ENCODE results near the gene CPPED1. TPM values are rescaled to one million over a fixed set of nuclear protein-coding genes. Genes with fewer than 3 reads are reported as not detected.

CPPED1 gene
- total RNA-seq, 1 donor from 2014 or later: 7.7 TPM

DNA sequence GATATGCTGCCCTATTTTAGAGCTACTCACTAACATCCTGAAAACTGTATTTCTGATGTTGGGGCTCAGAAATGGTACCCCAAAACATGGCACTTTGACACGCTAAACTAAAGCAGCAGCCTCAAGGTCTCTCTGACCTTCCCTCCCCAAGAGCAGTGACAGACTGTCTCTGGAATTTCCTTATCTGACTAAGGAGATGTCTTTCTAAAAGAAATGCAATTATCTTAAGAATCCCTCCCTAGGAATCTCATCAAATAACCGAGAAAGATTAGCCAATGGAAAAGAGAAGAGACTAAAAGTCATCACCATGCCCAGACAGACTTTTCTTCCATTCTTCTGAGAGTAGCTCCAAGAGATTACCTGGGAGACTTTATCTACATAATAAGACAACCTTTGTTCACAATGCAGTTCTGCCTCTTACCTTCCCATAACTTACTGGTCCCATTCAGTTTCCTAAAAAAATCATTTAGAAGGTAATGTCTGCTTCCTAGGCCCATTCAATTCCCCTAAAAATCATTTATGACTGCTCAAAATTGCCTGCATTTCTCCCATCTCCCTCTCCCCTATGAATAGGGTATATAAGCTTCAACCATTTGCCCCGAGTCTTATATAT lies 123.9 kb downstream of the CPPED1 start:
- Mint-ChIP-seq H3K27ac (no peak overlapping the region), H3K9me3 (peaks cover 24% of the 10 kb centered on the region), H3K4me1 (peaks cover 11% of the 10 kb centered on the region), H3K36me3 (peaks cover 11% of the 10 kb centered on the region), H3K4me3 (no peak overlapping the region), H3K27me3 (ENCODE audit: low read depth) (no peaks in the 10 kb centered on the region)
- TF ChIP-seq, protein P1, sequence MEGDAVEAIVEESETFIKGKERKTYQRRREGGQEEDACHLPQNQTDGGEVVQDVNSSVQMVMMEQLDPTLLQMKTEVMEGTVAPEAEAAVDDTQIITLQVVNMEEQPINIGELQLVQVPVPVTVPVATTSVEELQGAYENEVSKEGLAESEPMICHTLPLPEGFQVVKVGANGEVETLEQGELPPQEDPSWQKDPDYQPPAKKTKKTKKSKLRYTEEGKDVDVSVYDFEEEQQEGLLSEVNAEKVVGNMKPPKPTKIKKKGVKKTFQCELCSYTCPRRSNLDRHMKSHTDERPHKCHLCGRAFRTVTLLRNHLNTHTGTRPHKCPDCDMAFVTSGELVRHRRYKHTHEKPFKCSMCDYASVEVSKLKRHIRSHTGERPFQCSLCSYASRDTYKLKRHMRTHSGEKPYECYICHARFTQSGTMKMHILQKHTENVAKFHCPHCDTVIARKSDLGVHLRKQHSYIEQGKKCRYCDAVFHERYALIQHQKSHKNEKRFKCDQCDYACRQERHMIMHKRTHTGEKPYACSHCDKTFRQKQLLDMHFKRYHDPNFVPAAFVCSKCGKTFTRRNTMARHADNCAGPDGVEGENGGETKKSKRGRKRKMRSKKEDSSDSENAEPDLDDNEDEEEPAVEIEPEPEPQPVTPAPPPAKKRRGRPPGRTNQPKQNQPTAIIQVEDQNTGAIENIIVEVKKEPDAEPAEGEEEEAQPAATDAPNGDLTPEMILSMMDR (IDR thresholded peaks at IDR 0.05; ENCODE audit: unreplicated experiment): no peak
- DNase-seq (ENCODE audit: low spot score in 2 of 2, unreplicated experiment in 2 of 2): no peak

DNA sequence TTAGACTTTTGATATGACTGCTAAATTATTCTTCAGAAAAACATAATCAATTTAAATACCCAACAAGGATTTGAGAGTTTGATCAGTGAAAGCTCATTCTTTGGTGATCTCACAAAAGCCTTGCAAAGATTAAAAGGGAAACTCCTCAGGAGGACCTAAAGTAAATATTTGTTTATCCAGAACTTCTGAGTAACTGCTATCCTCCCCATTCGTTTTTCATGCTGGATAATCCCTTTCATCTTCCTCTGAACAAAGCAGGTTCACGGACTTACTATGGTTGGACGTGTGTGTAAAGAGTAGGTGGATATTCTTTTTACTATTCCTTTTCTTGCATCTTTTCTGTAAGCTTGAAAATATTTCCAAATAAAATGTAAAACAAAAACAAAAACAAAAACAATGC lies 124.7 kb downstream of the CPPED1 start:
- TF ChIP-seq, protein P1 (IDR thresholded peaks at IDR 0.05; ENCODE audit: unreplicated experiment): no peak
- H3K4me1 Mint-ChIP-seq: peaks cover 13% of the 10 kb centered on the region
- H3K27ac Mint-ChIP-seq: peak overlapping the region; percentile 49
- DNase-seq (ENCODE audit: low spot score in 2 of 2, unreplicated experiment in 2 of 2): no peak
- H3K36me3 Mint-ChIP-seq: peaks cover 11% of the 10 kb centered on the region
- H3K9me3 Mint-ChIP-seq: peaks cover 24% of the 10 kb centered on the region
- no peaks in the 10 kb centered on the region for H3K27me3 Mint-ChIP-seq (ENCODE audit: low read depth)
- H3K4me3 Mint-ChIP-seq: no peak overlapping the region

DNA sequence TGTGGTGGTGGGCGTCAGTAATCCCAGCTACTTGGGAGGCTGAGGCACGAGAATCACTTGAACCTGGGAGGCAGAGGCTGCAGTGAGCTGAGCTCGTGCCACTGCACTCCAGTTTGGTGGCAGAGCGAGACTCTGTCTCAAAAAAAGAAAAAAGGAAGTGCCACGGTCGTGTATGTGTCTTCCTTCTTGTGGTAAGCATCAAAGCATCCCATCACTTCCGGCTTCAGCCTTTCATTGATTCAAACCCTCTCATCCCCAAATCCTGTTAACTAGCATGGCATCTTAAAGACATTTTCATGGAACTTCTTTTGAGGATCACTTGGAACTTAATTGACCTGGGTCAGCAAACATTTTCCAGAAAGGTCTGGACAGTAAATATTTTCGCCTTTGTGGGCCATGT lies 126.2 kb downstream of the CPPED1 start:
- peaks cover 13% of the 10 kb centered on the region for H3K4me1 Mint-ChIP-seq
- H3K9me3 Mint-ChIP-seq: peaks cover 24% of the 10 kb centered on the region
- no peak overlapping the region for H3K27ac Mint-ChIP-seq
- TF ChIP-seq, protein P1 (IDR thresholded peaks at IDR 0.05; ENCODE audit: unreplicated experiment): no peak
- H3K36me3 Mint-ChIP-seq: peaks cover 11% of the 10 kb centered on the region
- no peak for DNase-seq (ENCODE audit: low spot score in 2 of 2, unreplicated experiment in 2 of 2)
- no peaks in the 10 kb centered on the region for H3K27me3 Mint-ChIP-seq (ENCODE audit: low read depth)
- H3K4me3 Mint-ChIP-seq: no peak overlapping the region

DNA sequence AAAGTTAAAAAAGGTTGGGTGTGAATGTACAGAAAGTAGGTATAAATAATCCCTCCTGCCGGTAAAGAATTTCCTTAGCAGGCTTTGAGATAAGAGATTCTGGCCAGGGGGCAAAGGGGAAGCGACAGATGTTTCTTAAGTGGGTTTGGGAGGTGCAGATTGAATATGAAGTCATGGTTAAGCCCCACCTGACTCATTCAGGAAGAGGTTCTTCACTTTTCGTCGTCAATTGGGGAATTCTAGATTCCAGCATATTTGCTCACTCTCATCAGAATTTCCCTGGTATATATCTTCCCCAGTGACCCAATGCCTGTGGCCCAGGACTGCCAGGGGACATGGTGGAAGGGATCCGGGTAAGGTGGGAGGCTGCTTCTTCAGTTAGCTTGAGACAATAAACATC lies 127.8 kb downstream of the CPPED1 start:
- H3K4me3 Mint-ChIP-seq: no peak overlapping the region
- H3K36me3 Mint-ChIP-seq: peaks cover 11% of the 10 kb centered on the region
- TF ChIP-seq, protein P1 (IDR thresholded peaks at IDR 0.05; ENCODE audit: unreplicated experiment): no peak
- no peak for DNase-seq (ENCODE audit: low spot score in 2 of 2, unreplicated experiment in 2 of 2)
- peaks cover 13% of the 10 kb centered on the region for H3K4me1 Mint-ChIP-seq
- H3K27me3 Mint-ChIP-seq (ENCODE audit: low read depth): no peaks in the 10 kb centered on the region
- H3K9me3 Mint-ChIP-seq: peaks cover 18% of the 10 kb centered on the region
- H3K27ac Mint-ChIP-seq: no peak overlapping the region

DNA sequence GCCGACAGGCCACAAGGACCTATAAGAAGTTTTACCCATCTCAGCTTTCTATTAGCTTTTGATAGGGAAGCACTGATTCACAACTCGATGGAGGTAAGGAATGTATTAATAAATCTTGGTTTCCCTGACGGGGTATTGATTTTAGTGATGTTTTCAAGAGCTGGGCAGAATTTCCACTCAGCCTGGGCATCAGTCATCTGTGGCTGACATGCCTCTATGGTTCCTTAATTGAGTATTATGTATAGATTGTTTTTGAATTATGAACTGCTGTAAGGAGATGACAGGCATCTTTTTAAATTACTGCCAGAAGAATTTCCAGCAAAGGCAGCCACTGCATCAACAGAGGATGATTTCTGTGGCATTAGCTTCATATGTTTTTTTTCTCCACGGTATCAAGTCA lies 128.6 kb downstream of the CPPED1 start:
- no peak for DNase-seq (ENCODE audit: low spot score in 2 of 2, unreplicated experiment in 2 of 2)
- Mint-ChIP-seq H3K36me3 (peaks cover 11% of the 10 kb centered on the region), H3K9me3 (peaks cover 17% of the 10 kb centered on the region), H3K4me3 (no peak overlapping the region), H3K4me1 (peaks cover 13% of the 10 kb centered on the region), H3K27ac (no peak overlapping the region), H3K27me3 (ENCODE audit: low read depth) (no peaks in the 10 kb centered on the region)
- TF ChIP-seq, protein P1 (IDR thresholded peaks at IDR 0.05; ENCODE audit: unreplicated experiment): no peak

DNA sequence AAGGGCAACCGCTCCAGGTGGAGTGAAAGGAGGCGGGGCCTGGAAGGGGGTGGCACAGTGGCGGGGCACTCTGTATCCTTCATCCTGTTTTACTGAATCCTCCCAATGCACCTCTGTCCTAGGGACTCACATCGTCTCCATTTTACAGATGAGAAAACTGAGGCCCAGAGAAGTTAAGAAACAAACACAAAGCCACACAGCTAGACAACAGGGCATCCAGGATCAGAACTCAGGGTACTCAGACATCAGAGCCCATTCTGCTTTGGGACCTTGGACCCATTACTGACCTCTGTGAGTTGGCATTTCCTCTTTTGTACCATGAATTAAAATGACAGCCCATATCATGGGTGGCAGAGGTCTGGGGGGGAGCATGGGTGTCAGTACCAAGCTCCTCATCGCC lies 129.2 kb downstream of the CPPED1 start:
- Mint-ChIP-seq H3K36me3 (peaks cover 7% of the 10 kb centered on the region), H3K9me3 (peaks cover 12% of the 10 kb centered on the region), H3K27me3 (ENCODE audit: low read depth) (no peaks in the 10 kb centered on the region), H3K4me1 (peaks cover 13% of the 10 kb centered on the region), H3K27ac (no peak overlapping the region), H3K4me3 (no peak overlapping the region)
- TF ChIP-seq, protein P1 (IDR thresholded peaks at IDR 0.05; ENCODE audit: unreplicated experiment): no peak
- no peak for DNase-seq (ENCODE audit: low spot score in 2 of 2, unreplicated experiment in 2 of 2)

All from mesothelial cell of epicardium (in vitro differentiated cells).